ENCODE measurements around the gene GPC5.

Gene GPC5

DNA sequence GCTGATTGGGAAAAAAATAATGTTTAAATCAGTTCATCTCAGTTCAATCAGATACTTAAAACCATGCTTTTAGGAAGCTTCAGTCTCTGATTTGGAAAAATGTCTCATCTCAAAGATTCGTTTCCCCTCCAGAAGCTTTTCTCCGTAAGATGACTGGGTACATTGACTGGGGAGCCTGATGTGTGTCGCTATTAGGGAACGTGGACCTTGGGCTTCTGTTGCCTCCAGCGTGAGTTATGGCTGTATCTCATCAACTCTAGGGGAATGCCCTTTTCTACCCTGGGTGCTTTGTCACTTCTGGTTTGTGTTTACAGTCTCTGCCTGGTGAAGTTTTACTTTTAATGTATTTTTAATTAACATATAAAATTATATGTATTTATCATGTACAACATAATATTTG lies 1192.7 kb downstream of the GPC5 start:
- TF ChIP-seq FOXP2 (optimal IDR thresholded peaks at IDR 0.05; ENCODE audit: borderline replicate concordance, extremely low read depth, extremely low read length, insufficient read depth) = no peak
- TF ChIP-seq POLR2AphosphoS5 (IDR thresholded peaks at IDR 0.05; ENCODE audit: low read depth, low read length) = no peak
- TF ChIP-seq, protein P1, sequence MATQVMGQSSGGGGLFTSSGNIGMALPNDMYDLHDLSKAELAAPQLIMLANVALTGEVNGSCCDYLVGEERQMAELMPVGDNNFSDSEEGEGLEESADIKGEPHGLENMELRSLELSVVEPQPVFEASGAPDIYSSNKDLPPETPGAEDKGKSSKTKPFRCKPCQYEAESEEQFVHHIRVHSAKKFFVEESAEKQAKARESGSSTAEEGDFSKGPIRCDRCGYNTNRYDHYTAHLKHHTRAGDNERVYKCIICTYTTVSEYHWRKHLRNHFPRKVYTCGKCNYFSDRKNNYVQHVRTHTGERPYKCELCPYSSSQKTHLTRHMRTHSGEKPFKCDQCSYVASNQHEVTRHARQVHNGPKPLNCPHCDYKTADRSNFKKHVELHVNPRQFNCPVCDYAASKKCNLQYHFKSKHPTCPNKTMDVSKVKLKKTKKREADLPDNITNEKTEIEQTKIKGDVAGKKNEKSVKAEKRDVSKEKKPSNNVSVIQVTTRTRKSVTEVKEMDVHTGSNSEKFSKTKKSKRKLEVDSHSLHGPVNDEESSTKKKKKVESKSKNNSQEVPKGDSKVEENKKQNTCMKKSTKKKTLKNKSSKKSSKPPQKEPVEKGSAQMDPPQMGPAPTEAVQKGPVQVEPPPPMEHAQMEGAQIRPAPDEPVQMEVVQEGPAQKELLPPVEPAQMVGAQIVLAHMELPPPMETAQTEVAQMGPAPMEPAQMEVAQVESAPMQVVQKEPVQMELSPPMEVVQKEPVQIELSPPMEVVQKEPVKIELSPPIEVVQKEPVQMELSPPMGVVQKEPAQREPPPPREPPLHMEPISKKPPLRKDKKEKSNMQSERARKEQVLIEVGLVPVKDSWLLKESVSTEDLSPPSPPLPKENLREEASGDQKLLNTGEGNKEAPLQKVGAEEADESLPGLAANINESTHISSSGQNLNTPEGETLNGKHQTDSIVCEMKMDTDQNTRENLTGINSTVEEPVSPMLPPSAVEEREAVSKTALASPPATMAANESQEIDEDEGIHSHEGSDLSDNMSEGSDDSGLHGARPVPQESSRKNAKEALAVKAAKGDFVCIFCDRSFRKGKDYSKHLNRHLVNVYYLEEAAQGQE (IDR thresholded peaks at IDR 0.05; ENCODE audit: insufficient read depth in 1 of 2, low read depth in 2 of 2, low read length in 2 of 2) = no peak
- no peak for TF ChIP-seq TAF1 (IDR thresholded peaks at IDR 0.05; ENCODE audit: borderline replicate concordance, insufficient read depth, low read length)
- TF ChIP-seq SIN3A (IDR thresholded peaks at IDR 0.05; ENCODE audit: borderline replicate concordance, insufficient read depth, low read length) = no peak

DNA sequence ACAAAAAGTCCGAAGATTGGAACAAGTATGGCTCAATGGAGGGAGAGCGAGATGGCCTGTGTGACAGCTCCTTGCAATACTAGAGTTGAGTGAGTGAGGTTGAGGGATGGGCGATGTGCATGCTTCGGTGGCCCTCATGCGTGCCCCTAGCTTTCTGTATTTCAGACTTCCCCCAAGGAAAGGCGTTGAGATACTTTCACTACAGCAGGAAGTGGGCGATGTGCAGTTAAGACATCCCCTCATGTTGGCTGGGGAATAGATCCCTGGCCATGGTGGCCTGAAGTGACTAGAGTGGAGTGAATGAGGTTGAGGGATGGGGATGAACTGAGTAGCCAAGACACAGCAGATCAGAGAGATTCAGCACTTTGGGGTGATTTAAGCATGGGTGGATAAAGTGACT lies 1194.3 kb downstream of the GPC5 start:
- TF ChIP-seq, protein P1 (IDR thresholded peaks at IDR 0.05; ENCODE audit: insufficient read depth in 1 of 2, low read depth in 2 of 2, low read length in 2 of 2) = no peak
- TF ChIP-seq SIN3A (IDR thresholded peaks at IDR 0.05; ENCODE audit: borderline replicate concordance, insufficient read depth, low read length) (no peak), FOXP2 (optimal IDR thresholded peaks at IDR 0.05; ENCODE audit: borderline replicate concordance, extremely low read depth, extremely low read length, insufficient read depth) (no peak), POLR2AphosphoS5 (IDR thresholded peaks at IDR 0.05; ENCODE audit: low read depth, low read length) (no peak), TAF1 (IDR thresholded peaks at IDR 0.05; ENCODE audit: borderline replicate concordance, insufficient read depth, low read length) (no peak)

DNA sequence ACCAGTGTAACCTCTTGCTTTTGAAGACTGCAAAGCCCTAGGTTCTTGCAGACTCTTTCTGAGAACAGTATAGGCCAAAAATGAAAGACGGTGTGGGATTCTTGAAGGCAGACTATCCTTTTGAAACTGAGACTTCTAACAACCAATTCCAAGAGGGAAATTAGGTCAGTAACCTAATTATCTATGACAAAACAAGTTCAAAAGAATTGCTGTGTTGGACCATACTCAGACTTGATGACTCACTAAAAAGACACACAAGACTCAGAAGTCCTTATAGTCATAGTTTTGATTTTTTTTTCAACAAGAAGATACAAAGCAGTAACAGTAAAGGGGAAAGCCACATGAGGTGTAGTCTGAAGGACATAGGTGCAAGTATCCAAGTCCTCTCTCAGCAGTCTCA lies 1204.1 kb downstream of the GPC5 start:
- TF ChIP-seq, protein P1 (IDR thresholded peaks at IDR 0.05; ENCODE audit: insufficient read depth in 1 of 2, low read depth in 2 of 2, low read length in 2 of 2) = no peak
- no peak for TF ChIP-seq POLR2AphosphoS5 (IDR thresholded peaks at IDR 0.05; ENCODE audit: low read depth, low read length)

DNA sequence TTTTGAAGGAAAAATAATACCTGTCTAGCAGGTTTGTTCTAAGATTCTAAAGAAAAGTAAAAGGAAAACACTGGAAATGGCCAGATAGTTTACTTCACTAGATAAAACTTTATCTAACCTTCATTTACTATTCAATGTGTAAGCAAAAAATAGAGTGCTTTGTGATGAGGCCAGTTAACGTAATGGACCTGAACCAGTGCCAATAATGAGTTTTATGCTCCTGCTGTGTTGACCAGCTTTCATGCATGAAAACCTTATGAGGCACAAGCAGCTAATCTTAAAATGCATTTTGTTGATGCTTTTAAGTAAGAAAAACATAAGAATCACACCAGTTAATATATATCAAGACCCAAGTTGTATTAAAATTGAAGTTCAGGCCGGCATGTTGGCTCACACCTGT lies 1211.0 kb downstream of the GPC5 start:
- TF ChIP-seq SIN3A (IDR thresholded peaks at IDR 0.05; ENCODE audit: borderline replicate concordance, insufficient read depth, low read length) (no peak), POLR2AphosphoS5 (IDR thresholded peaks at IDR 0.05; ENCODE audit: low read depth, low read length) (no peak), TAF1 (IDR thresholded peaks at IDR 0.05; ENCODE audit: borderline replicate concordance, insufficient read depth, low read length) (no peak), FOXP2 (optimal IDR thresholded peaks at IDR 0.05; ENCODE audit: borderline replicate concordance, extremely low read depth, extremely low read length, insufficient read depth) (no peak)
- TF ChIP-seq, protein P1 (IDR thresholded peaks at IDR 0.05; ENCODE audit: insufficient read depth in 1 of 2, low read depth in 2 of 2, low read length in 2 of 2) = no peak

DNA sequence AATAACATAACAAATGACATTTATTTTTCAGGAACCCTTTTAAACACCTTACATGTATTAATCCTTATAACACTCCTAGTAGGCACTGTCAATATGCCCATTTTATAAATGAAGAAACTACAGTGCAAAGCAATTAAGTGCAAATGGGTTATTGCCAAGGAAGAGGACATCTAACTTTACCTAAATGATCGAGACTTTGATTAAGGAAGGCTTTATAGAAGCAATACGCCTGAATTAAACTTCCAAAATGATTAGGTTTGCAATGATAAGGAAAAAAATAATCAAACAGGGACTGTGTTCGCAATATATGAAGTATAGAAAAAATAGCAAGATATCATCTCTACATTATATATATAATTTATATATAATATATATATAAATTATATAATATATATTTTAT lies 1214.5 kb downstream of the GPC5 start:
- TF ChIP-seq POLR2AphosphoS5 (IDR thresholded peaks at IDR 0.05; ENCODE audit: low read depth, low read length) (no peak), TAF1 (IDR thresholded peaks at IDR 0.05; ENCODE audit: borderline replicate concordance, insufficient read depth, low read length) (no peak), FOXP2 (optimal IDR thresholded peaks at IDR 0.05; ENCODE audit: borderline replicate concordance, extremely low read depth, extremely low read length, insufficient read depth) (no peak)
- TF ChIP-seq, protein P1 (IDR thresholded peaks at IDR 0.05; ENCODE audit: insufficient read depth in 1 of 2, low read depth in 2 of 2, low read length in 2 of 2) = no peak

All from PFSK-1 (cell line).